Activated T-helper 2 cell treated with anti-CD3 and anti-CD28 coated beads, Interferon-gamma antibody, Interleukin-2, Interleukin-4, amounts not matched to agents 10 μg/mL and 5 μg/mL and 100 μg/mL, durations not matched to agents 14 hours and 24 hours and 36 hours (primary cell): Measurements from ENCODE around the gene DLL1. TPM values are rescaled to one million over a fixed set of nuclear protein-coding genes. Genes with fewer than 3 reads are reported as not detected.

ENCODE experiments used
- DNase-seq: peaks from one replicate; pipeline ENCODE4 v3.0.0; 2021; ENCODE audit warnings: low spot score
- H3K27ac Mint-ChIP-seq: one replicate; pipeline ENCODE4 v1.8.0; 2021; ENCODE audit warnings: mixed read lengths
- H3K27me3 Mint-ChIP-seq: one replicate; pipeline ENCODE4 v1.8.0; 2021; ENCODE audit warnings: low read depth, mixed read lengths
- H3K36me3 Mint-ChIP-seq: one replicate; pipeline ENCODE4 v1.8.0; 2021; ENCODE audit warnings: low read depth, mixed read lengths
- H3K4me1 Mint-ChIP-seq: one replicate; pipeline ENCODE4 v1.8.0; 2021; ENCODE audit warnings: low read depth, mixed read lengths
- H3K4me3 Mint-ChIP-seq: one replicate; pipeline ENCODE4 v1.8.0; 2021; ENCODE audit warnings: low read depth, mild to moderate bottlenecking, moderate library complexity, mixed read lengths
- H3K9me3 Mint-ChIP-seq: one replicate; pipeline ENCODE4 v1.8.0; 2021; ENCODE audit warnings: mixed read lengths
- intact Hi-C: fragments of 100-400 bp; cut with micrococcal nuclease; formaldehyde crosslinking; loops from one replicate; pipeline ENCODE4 v1.15.1; 2023
- total RNA-seq: library from RNA; stranded (reverse); gene quantifications from 2 replicates; pipeline ENCODE4 v1.2.3, GENCODE V29; 2022

DLL1 gene
- total RNA-seq, 1 donor from 2014 or later: not detected

DNA sequence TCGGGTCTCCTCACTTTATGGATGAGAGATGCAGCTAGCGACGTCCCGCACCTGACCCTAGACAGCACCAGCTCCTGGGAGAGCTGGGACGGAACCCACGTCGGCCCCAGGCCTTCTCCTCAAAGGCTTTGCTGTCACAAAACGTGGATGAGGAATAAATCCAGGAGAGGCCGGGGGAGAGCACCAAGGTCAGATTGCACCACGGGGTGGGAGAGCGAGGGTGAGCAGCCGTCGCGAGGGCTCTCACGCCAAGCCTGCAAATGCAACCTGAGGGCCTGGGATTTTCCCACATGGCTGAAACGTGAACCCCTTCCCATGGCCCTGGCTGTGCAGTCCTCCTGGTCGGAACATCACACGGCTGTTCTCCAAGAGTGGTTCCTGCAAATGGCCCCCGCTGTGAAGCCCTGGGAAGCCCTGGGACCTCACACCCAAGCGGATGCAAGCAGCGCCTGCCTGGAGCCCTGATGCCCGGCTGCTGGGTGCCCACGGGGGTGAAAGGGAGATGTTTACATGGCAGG lies 45.3 kb downstream of the DLL1 start:
- no peak overlapping the region for H3K27ac Mint-ChIP-seq
- no peaks in the 10 kb centered on the region for H3K36me3 Mint-ChIP-seq
- peaks cover 1% of the 10 kb centered on the region for H3K27me3 Mint-ChIP-seq
- H3K4me1 Mint-ChIP-seq: no peaks in the 10 kb centered on the region
- H3K4me3 Mint-ChIP-seq: no peak overlapping the region
- intact Hi-C loops: no loop called here
- no peaks in the 10 kb centered on the region for H3K9me3 Mint-ChIP-seq
- DNase-seq: no peak

DNA sequence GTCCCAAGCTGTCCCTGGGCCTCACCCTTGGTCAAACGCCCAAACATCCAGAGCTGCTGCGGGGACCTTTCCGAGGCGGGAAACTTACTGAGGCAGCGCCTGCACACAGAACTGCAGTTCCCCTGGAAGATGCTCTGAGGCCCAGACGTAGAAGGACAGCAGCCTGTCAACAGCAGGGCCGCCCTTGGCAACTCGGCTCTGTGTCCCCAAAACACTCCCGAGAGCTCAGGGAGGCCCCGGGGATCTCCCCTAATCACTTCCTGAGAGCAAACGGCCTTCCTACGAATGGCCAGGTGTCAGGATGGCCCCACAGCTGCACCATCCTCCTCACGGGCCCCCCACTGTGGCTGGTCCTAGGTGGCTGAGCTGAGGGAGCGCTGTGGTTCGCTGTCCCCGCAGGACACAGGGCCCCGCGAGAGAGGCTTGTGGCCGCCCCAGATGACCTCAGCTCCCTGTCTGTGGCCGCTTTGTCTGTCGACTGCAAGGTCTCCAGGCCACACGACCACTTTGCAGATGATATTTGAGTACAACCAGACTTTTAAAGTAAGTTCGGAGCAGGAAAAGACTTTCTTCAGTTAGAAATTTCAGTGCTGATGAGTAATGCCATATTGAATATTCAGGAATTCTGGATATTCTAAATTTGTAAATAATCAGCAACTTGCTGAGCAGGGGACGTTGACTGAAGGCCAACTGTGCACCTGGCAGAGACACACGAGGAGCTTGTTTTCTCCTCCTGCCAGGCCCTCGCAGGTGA lies 46.0 kb downstream of the DLL1 start:
- no peaks in the 10 kb centered on the region for H3K9me3 Mint-ChIP-seq
- no peaks in the 10 kb centered on the region for H3K4me1 Mint-ChIP-seq
- no peak for DNase-seq
- no peak overlapping the region for H3K4me3 Mint-ChIP-seq
- no peaks in the 10 kb centered on the region for H3K36me3 Mint-ChIP-seq
- no peak overlapping the region for H3K27ac Mint-ChIP-seq
- intact Hi-C loops: no loop called here
- peaks cover 1% of the 10 kb centered on the region for H3K27me3 Mint-ChIP-seq

DNA sequence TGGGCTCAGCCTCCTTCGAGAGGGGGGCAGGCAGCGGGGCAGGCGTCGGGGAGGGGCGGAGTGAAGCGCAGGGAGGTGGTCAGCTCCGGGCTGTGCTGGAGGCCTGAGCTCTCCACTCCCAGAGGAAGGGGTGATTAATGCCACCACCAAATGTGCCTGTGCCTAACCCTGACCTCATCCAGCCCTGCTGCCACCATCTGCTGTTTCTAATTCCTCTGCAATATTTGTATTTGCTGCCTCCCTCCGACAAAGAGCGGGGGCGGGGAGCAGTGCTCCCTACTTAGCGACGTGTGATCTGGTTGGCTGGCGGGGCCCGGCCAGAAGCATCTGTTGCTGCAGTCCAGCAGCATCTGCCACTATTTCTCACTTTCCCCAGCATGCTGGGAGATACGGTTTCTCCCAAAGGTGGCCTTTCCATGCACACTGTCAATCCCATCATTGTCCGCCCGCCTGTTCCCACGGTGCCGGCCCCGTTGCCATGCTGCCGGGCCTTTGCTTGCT lies 47.0 kb downstream of the DLL1 start:
- Mint-ChIP-seq H3K27me3 (peaks cover 1% of the 10 kb centered on the region), H3K36me3 (no peaks in the 10 kb centered on the region), H3K27ac (no peak overlapping the region), H3K4me1 (no peaks in the 10 kb centered on the region), H3K9me3 (no peaks in the 10 kb centered on the region), H3K4me3 (no peak overlapping the region)
- DNase-seq: no peak
- intact Hi-C loops: no loop called here

DNA sequence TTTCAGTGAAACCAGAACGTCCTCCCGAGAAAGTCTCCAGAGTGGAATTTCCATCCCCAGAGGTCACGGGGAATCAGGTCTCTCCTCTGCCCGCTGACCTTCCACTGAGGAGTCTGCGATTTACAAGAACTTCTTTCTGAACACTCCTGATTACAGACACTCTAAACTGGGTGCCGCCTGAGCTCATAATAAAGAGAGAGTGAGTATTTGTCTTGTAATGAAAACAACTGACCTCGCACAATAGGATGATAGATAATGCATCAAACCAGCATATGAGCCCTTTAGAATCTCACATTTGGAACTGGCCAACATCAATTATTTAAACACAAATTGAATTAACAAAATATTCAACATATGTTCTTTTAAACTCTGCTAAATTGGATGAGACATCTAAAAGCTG lies 47.5 kb downstream of the DLL1 start:
- Mint-ChIP-seq H3K27ac (no peak overlapping the region), H3K9me3 (no peaks in the 10 kb centered on the region), H3K4me1 (no peaks in the 10 kb centered on the region), H3K4me3 (no peak overlapping the region), H3K36me3 (no peaks in the 10 kb centered on the region), H3K27me3 (peaks cover 1% of the 10 kb centered on the region)
- no peak for DNase-seq
- intact Hi-C loops: no loop called here

DNA sequence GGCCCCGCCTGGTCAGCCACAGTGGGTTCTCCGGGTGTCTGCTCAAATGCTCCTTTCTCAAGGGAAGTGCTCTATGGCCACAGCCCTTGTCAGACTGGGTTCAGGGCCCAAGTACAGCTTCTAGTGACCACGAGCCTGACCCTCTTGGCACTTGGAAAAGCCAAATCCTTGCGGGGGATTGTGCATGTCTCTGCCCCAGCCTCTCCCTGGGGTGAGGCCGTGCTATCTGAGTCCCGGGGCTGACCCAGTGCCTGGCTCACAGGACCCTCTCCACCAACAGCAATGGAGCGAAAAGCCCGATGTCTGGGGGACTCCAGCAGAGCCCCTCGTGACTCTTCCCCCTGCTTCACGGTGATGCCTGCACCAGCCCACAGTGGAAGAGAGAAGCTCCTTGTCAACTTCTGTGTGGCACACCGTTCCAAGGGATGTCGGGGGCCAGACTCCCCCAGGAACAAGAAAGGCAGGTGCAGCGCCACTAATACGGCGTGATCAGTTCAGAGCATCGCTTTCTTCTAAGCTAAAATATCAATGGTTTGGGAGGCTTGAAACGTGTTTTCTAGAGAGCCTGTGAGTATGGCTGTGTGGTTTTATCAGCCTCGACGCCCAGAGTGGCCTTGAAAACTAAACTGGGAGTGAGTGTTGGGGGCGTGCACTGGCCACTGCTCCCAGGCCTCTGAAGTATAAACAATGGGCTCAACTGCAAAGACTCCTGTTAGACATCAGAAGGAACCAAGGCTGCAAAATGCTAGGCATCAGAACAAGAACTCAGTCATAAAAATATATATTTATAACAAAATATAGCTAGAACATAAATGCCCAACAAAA lies 51.9 kb downstream of the DLL1 start:
- DNase-seq: no peak
- no peaks in the 10 kb centered on the region for H3K9me3 Mint-ChIP-seq
- H3K27me3 Mint-ChIP-seq: peaks cover 1% of the 10 kb centered on the region
- no peaks in the 10 kb centered on the region for H3K4me1 Mint-ChIP-seq
- intact Hi-C loops: no loop called here
- H3K36me3 Mint-ChIP-seq: no peaks in the 10 kb centered on the region
- H3K27ac Mint-ChIP-seq: no peak overlapping the region
- no peak overlapping the region for H3K4me3 Mint-ChIP-seq

DNA sequence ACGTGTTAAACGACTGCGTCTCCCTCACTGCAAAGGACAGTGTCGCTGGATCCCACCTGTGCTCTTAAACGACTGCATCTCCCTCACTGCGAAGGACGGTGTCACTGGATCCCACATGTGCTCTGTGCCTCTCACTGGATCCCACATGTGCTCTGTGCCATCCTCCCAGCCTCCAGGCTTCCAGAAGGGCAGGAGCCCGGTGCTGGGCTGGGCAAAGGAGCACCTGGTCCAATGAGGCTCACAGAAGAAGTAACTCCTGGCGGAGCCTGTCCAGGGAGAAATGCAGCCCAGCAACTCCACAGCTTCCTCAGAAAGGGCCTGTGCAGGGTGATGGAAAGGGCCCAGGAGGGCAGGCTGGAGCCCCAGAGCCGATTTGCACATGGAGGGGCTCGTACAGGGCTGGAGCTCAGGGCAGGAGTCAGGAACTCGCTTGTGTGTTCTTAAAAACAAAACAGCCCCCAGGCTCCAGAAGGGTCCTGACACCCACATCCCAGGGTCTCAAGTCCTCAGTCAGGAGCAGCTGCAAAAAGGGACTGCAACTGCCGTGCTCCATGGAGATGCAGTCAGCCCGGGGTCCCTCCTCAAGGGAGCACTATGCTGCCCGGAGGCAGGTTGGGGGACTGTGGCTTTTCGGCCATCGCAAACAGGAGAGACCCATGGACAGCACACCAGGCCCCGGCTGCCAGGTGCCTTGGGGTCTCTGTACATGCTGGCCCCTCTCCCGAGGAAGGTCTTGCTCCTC lies 52.7 kb downstream of the DLL1 start:
- Mint-ChIP-seq H3K27ac (no peak overlapping the region), H3K9me3 (no peaks in the 10 kb centered on the region), H3K27me3 (peaks cover 1% of the 10 kb centered on the region), H3K36me3 (no peaks in the 10 kb centered on the region), H3K4me1 (no peaks in the 10 kb centered on the region), H3K4me3 (no peak overlapping the region)
- no peak for DNase-seq
- intact Hi-C loops: no loop called here

DNA sequence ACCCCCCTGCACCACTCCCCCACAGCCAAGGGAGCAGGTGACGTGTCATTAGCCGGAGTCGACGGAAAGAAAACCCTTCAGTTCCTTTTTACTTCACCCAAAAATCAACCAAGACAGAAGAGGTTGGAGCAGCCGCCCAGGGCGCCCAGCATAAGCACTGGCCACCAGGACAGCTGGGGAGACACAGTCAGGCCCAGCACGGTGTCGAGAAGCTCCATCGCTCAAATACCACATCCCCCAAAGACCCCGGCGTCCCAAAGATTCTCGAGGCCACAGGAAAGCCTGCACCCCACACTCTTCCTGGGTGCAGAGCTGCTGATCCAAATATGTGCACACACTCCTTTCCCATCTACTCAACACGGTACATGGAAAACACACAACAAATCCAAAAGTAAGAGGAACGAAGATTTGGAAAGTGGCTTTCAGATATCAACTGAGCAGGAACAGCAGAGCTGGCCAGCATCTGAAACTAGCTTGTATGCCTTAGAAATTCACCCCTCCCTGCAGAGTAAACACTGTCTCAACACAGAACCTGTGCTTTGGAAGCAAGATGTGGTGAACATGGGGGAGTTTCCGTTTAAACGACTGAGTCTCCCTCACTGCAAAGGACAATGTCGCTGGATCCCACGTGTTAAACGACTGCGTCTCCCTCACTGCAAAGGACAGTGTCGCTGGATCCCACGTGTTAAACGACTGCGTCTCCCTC lies 54.6 kb downstream of the DLL1 start:
- Mint-ChIP-seq H3K36me3 (no peaks in the 10 kb centered on the region), H3K9me3 (no peaks in the 10 kb centered on the region), H3K27me3 (no peaks in the 10 kb centered on the region), H3K4me1 (no peaks in the 10 kb centered on the region), H3K27ac (no peak overlapping the region), H3K4me3 (no peak overlapping the region)
- intact Hi-C loops: no loop called here
- no peak for DNase-seq

DNA sequence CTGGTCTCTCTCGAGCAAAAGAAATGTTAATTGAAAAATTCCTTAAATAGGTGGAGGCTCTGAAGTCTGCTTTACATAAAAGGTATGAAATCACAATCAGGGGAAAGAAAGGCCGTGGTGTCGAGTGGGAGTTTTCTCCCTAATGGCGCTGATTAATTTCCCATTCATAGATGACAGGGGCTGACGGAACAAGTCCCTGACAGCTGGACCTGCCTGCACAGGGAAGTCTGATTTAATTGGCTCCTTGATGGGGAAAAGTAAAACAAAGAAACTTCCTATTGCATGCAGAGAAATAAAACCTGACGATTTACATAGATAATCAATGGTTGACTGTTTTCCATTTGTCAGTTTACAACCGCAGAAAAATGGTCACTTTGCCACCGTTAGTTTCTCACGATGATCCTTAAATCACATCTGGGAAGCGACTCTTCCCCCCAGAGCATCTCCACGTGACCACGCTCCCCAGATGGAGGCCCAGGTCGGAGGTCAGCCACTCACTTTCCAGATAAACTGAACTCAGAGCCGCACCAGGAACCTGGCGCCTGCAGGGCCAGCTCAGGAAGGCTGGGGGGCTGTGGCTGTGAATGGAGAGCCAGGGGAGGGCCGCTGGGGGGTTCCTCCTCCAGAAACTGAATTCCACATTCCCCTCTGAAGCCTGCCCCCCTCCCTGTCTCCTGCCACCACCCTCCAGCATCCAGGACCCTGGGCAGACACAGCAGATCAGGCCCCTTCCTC lies 55.3 kb downstream of the DLL1 start:
- intact Hi-C loops: no loop called here
- Mint-ChIP-seq H3K4me3 (no peak overlapping the region), H3K27ac (no peak overlapping the region), H3K4me1 (no peaks in the 10 kb centered on the region), H3K27me3 (no peaks in the 10 kb centered on the region), H3K9me3 (no peaks in the 10 kb centered on the region), H3K36me3 (no peaks in the 10 kb centered on the region)
- DNase-seq: no peak

DNA sequence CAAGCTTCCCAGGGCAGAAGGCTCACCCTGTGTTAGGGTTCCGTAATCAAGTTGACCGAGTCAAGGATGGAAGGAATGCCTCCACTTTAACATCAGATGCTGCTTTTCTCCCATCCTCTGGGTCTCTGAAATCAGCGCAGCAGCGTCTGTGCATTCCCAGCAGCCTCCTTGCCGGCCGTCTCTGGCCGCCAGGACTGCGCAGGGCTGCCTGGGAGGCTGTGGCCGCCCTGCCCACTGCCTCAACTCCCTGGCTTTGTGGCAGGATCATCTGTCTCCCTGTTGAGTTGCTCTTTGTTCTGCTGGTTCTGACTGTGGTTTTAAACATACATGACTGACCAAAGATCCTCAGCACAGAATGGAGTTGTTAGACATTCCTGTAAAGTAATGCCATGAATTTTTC lies 56.5 kb downstream of the DLL1 start:
- DNase-seq: no peak
- Mint-ChIP-seq H3K27ac (no peak overlapping the region), H3K4me3 (no peak overlapping the region), H3K9me3 (no peaks in the 10 kb centered on the region), H3K36me3 (no peaks in the 10 kb centered on the region), H3K27me3 (no peaks in the 10 kb centered on the region), H3K4me1 (no peaks in the 10 kb centered on the region)
- intact Hi-C loops: no loop called here

DNA sequence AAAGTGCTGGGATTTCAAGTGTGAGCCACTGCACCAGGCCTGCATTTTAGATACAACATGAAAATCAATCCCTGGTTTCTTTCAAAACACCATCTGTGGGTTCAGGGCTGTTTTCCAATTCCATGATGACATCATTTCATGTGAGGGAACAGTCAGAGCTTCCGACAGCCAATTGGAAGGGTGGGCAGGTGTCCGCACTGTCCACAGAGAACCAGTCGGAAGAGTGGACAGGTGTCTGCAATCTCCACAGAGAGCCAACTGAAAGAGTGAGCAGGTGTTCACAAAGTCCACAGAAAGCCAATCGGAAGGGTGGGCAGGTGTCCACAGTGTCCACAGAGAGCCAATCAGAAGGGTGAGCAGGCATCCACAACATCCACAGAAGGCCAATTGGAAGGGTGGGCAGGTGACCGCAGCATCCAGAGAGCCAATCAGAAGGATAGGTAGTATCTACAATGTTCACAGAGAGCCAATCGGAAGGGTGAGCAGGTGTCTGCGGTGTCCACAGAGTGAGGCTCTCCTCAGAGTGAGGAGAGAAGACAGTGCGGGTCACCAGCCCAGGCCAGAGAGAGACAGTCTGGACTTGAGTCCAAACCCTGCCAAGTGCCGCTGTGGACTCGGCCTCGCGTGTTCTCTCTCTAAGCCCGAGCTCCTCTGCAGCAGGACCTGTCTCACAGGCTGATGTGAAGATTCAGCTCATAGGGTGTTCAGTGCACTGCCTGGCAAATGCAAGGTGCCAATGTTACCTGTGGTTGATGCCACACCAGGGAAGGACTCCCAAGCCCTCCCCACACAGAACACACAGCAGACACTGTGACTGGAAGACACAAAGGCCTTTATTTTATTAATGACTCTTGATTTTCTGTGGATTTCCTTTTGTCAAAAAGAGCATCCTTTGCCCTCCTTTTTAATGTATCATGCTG lies 57.3 kb downstream of the DLL1 start:
- H3K9me3 Mint-ChIP-seq: no peaks in the 10 kb centered on the region
- H3K36me3 Mint-ChIP-seq: no peaks in the 10 kb centered on the region
- no peak overlapping the region for H3K27ac Mint-ChIP-seq
- H3K4me3 Mint-ChIP-seq: no peak overlapping the region
- DNase-seq: no peak
- H3K4me1 Mint-ChIP-seq: no peaks in the 10 kb centered on the region
- no peaks in the 10 kb centered on the region for H3K27me3 Mint-ChIP-seq
- intact Hi-C loops: no loop called here
